Measurements from ENCODE around the gene P2RX6. TPM values are rescaled to one million over a fixed set of nuclear protein-coding genes. Genes with fewer than 3 reads are reported as not detected.

P2RX6 gene
- total and polyA plus RNA-seq, 8 donors = 0.20 to 2.4 (median 1.8) TPM

DNA sequence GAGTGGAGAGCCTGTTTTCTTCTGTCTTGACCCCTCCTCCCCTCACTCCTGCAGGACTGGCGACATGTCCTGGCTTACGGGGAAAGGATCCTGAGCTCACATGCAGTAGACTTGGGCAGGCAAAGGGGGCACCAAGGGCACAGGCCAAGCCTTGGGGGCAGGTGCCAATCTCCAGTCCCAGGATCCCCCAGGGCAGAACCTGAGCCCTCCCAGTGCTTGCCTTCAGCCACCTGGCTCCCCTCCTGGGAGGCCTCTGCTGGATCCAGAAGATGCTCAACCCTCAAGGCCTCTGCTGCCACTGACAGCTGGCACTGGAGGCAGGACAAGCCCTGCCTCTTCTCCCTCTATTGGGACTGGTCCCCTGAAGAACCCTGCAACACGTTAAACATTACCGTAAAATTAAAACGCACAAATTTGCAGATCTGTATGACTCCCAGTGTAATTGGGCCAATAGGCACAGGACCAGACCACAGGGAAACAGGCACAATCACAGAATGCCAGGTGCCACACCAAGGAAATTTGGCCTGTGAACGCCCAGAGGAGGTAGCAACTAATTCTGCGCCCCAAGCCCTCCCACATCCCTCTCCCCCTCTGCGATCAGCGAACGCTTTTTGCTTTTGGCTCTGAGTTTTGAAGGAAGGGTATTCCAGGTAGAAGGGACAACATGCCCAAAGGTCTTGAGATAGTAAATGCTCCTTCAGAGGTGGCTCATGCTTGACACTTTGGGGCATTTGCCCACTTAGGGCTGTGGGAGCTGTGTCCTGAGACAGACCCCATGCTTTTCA is 33.8 kb upstream of the P2RX6 start:
- peaks cover 0 to 11% of the 10 kb centered on the region in 2 donors for H3K36me3 ChIP-seq
- ATAC-seq (no peak), DNase-seq (no peak)
- H3K9me3 ChIP-seq = peaks cover 0 to 7% of the 10 kb centered on the region in 2 donors
- intact Hi-C loops (cut with DNase I) = no loop called here
- TF ChIP-seq, protein P1, sequence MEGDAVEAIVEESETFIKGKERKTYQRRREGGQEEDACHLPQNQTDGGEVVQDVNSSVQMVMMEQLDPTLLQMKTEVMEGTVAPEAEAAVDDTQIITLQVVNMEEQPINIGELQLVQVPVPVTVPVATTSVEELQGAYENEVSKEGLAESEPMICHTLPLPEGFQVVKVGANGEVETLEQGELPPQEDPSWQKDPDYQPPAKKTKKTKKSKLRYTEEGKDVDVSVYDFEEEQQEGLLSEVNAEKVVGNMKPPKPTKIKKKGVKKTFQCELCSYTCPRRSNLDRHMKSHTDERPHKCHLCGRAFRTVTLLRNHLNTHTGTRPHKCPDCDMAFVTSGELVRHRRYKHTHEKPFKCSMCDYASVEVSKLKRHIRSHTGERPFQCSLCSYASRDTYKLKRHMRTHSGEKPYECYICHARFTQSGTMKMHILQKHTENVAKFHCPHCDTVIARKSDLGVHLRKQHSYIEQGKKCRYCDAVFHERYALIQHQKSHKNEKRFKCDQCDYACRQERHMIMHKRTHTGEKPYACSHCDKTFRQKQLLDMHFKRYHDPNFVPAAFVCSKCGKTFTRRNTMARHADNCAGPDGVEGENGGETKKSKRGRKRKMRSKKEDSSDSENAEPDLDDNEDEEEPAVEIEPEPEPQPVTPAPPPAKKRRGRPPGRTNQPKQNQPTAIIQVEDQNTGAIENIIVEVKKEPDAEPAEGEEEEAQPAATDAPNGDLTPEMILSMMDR (IDR thresholded peaks at IDR 0.05) = no peak
- peaks cover 8 to 39% of the 10 kb centered on the region in 2 donors for H3K4me1 ChIP-seq
- peak overlapping the region; percentile 74 to 84 for H3K4me3 ChIP-seq
- H3K27me3 ChIP-seq = no peaks in the 10 kb centered on the region
- H3K27ac ChIP-seq = peak overlapping the region; percentile 92 to 93

DNA sequence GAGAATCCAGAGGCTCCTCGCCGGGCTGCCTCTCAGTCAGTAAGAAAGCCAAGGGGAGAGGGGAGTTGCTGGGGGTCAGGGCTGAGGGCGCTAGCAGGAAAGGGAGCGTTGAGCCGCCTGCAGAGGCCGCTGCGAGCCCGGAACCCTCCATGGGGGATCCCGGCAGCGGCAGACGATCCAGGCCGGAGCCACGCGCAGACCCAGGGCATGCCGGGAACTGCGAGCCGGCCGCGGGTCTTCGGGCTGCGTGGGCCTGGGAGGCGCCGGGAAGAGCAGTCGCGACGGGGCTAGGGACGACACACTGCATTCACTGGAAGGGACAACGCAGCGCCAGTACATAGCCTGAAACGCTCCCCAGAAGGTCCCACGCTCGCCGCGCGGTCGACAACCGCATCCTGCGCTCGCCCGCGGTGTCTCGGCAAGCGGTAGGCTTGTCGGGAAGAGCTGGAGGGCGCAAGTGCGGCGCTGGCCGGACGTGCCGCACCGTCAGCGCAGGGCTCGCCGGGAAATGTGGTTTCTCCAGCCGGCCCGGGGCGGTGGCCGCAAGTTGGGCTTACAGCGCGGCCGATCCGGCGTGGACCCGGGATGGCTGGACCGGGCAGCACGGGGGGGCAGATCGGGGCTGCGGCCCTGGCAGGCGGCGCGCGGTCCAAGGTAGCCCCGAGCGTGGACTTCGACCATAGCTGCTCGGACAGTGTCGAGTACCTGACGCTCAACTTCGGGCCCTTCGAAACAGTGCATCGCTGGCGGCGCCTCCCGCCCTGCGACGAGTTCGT is 33.0 kb upstream of the P2RX6 start, which contains the start of gene LZTR1:
LZTR1 (plus strand) TSS at position 511 of the 776 bp plus-strand sequence; CDS start at position 586, 75 bp downstream.
- peak; percentile 93 for ATAC-seq
- Histone ChIP-seq H3K27me3 (no peaks in the 10 kb centered on the region), H3K9me3 (peaks cover 0 to 7% of the 10 kb centered on the region in 2 donors), H3K36me3 (peaks cover 0 to 15% of the 10 kb centered on the region in 2 donors), H3K4me1 (peaks cover 8 to 39% of the 10 kb centered on the region in 2 donors), H3K4me3 (peak within 1 kb of the TSS; percentile 74 to 84), H3K27ac (peak within 1 kb of the TSS; percentile 92 to 93)
- TF ChIP-seq, protein P1 (IDR thresholded peaks at IDR 0.05) = peak; percentile 34 to 39
- DNase-seq = peak; percentile 85 to 97 (median 90)
- intact Hi-C loops (cut with DNase I) = no loop called here

DNA sequence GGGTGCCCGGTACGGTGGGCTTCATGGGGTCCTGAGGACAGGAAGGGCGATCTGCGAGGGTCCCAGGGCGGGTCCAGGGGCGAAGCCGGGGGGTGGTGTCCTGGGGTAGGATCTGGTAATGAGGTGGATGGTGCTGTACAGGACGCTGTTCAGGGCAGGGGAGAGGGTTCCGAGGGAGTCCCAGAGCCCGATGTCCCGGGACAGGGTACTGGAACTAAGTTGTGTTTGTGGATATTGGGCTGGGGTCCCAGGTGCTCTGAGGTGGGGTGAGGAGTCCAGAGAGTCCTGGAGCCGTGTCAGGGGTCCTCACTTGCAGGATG is 32.4 kb upstream of the P2RX6 start:
- peaks cover 0 to 7% of the 10 kb centered on the region in 2 donors for H3K9me3 ChIP-seq
- peaks cover 0 to 20% of the 10 kb centered on the region in 2 donors for H3K36me3 ChIP-seq
- H3K4me3 ChIP-seq = peak overlapping the region; percentile 74 to 84
- peak overlapping the region; percentile 92 to 93 for H3K27ac ChIP-seq
- H3K27me3 ChIP-seq = no peaks in the 10 kb centered on the region
- H3K4me1 ChIP-seq = peaks cover 8 to 39% of the 10 kb centered on the region in 2 donors
- intact Hi-C loops (cut with DNase I) = no loop called here
- TF ChIP-seq, protein P1 (IDR thresholded peaks at IDR 0.05) = no peak
- no peak for DNase-seq
- ATAC-seq = peak; percentile 5

DNA sequence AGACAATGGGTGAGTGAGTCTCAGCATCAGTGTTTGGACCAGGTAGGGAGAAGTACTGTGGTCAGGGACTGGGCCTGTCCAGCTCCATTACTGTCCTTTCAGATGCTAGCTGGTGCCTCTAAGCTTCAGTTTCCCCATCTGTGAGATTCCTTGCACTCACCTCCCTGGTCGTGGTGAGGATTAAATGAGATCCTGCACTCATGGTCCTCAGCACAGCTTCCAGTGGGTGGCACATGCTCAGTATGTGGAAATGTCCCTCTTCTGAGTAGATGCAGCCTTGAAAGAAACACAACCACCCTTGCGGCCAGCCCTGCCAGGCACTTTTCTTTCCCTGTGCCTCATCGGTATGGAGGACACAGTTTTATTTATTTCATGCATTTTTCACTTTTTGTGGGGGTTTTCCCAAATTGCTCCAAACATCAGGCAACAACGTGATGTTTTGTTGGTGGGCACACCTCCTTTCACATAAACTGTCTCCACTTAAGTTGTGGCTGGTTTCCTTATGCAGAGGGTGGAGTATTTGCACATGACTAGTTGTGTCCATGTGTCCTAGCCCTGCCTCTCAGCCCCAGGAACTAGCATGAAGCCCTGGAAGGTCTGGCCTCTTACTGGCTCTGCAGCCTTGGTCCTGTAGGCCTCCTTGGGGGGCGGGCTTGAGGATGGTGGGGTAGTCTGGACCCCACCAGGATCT is 31.7 kb upstream of the P2RX6 start:
- DNase-seq = no peak
- ATAC-seq = no peak
- no peaks in the 10 kb centered on the region for H3K27me3 ChIP-seq
- H3K36me3 ChIP-seq = peaks cover 0 to 27% of the 10 kb centered on the region in 2 donors
- intact Hi-C loops (cut with DNase I) = no loop called here
- peaks cover 0 to 6% of the 10 kb centered on the region in 2 donors for H3K9me3 ChIP-seq
- H3K4me3 ChIP-seq = peak overlapping the region; percentile 74 to 84
- TF ChIP-seq, protein P1 (IDR thresholded peaks at IDR 0.05) = no peak
- H3K27ac ChIP-seq = no peak overlapping the region
- peaks cover 8 to 39% of the 10 kb centered on the region in 2 donors for H3K4me1 ChIP-seq

Data from left lung (tissue), 10 donors.